GM18868 (cell line): ENCODE data around the gene DDIT4.
A peak's percentile ranks its signal among the peaks of the same experiment; 100 is the strongest.
"Not testable (repeated sequence)": the region's sequence is repeated elsewhere in the genome, so short reads cannot be mapped to it uniquely, and the experiment has no call there.

Source experiments
- ATAC-seq: cut with Tn5 transposase; IDR thresholded peaks from one replicate; pipeline ENCODE4 v1.9.1; 2021; ENCODE audit warnings: mild to moderate bottlenecking, moderate library complexity; ENCODE audit not compliant: unreplicated experiment

Gene DDIT4

GRCh38 chr10:72273410-72274212, at the start of gene DDIT4:
Gene DDIT4, plus strand, starts transcription at chr10:72273924. Its CDS starts 293 bp downstream, at chr10:72274217.
- peak; percentile 85 for ATAC-seq

DNA sequence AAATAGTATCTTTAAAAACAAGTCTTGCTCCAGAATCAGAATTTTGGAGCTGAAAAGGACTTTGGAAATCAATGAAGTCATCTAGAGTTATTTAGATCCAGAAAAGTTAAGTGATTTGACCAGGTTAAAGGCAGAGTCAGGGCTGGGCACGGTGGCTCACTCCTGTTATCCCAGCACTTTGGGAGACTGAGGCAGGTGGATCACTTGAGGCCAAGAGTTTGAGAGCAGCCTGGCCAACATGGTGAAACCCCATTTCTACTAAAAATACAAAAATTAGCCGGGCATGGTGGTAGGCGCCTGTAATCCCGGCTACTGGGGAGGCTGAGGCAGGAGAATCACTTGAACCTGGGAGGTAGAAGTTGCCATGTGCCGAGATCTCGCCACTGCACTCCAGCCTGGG, 49.5 kb upstream of the DDIT4 start:
- not testable (repeated sequence) for ATAC-seq

DNA sequence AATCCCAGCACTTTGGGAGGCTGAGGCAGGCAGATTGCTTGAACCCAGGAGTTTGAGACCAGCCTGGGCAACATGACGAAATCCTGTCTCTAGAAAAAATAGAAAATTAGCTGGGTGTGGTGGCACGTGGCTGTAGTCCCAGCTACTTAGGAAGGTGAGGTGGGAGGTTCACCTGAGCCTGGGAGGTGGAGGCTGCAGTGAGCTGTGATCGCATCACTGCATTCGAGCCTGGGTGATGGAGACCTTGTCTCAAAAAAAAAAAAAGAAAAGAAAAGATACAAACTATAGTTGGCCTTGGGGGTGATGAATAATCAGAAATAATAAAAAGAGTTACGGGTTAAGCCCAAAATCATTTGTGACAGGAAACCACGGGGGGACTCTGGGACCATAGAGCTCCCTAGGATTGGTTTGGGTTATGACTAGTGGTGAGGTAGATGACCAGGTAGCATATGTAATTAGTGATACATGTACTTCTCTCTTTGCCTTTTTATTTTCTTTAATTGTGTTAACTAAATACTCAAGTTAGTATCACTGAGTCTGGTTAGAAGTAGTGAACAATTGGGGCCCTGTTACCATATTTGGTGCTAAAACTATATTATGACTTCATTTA, 47.2 kb upstream of the DDIT4 start:
- ATAC-seq = no peak

GRCh38 chr10:72227826-72228225, 45.9 kb upstream of the DDIT4 start:
- no peak for ATAC-seq

GRCh38 chr10:72228318-72228751, 45.4 kb upstream of the DDIT4 start:
- no peak for ATAC-seq

GRCh38 chr10:72229261-72230251, 44.2 kb upstream of the DDIT4 start:
- no peak for ATAC-seq

GRCh38 chr10:72233621-72234020, 40.1 kb upstream of the DDIT4 start:
- no peak for ATAC-seq

DNA sequence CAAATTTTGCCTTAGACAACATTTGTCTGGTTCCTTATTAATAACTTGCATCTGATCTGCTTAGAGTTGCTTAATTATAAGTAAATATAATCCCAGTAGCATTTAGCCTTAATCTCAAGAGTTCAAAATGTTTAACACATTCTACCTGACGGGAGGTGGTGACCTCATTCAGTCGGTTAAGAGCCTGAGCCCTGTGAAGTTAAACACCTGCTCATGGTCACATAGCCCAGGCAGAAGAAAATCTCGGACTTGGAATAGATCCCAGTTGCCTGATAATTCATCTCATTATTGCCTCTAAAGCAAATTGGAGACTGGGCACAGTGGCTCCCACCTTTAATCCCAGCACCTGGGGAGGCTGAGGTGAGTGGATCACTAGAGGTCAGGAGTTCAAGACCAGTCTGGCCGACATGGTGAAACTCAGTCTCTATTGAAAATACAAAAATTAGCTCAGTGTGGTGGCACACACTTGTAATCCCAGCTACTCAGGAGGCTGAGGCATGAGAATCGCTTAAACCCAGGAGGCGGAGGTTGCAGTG, 39.1 kb upstream of the DDIT4 start:
- ATAC-seq = no peak

DNA sequence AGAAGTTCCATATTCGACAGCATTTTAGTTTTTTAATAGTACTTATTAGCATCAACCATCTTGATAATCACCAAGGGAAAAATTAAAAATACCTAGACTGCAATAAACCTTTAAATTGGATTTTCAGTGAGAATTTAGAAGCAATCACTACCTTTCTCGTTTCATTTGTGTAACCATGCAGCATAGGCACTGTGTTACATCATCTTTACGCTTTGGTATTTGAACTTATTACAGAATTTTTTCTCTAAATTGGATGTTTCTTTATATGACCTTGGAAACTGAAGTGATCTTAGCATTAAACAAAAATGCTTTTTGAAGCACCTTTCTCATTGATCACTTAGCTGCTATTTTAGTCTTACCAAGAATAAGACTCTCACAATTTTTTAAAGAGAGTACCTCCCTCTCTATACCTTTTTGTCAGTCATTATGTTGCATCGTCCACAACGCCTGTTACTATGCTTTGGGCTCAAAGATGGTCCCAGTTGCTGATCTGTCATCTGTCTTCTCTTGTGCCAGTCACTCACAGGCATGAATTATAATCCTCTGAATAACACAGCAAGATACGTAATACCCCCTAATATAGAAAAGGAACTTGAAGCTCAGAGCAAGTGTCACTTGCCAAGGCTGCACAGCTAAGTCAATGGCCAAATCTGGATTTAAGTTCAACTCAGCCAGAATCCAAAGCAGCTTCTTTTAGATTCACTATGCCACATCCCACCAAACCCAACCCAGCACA, 38.0 kb upstream of the DDIT4 start:
- ATAC-seq = no peak

GRCh38 chr10:72238392-72239175, 35.1 kb upstream of the DDIT4 start:
- ATAC-seq = no peak

DNA sequence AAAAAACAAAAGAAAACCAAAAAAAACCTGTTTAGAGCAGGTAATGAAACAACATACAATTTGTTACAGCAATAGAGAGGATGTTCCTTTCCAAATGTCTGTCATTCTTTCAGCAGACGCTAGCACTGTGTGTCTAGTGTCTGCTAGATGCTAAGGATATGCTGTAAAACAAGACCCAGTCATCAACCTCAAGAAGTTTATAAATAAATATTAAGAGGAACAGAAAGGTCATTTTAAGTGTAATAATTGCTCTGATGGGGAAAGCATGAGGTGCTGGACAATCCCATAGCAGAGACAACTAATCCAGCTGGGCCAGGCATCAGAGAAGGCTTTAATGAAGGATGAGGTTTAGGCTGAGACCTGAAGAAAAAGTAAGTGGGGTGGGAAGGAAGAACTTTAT, 34.3 kb upstream of the DDIT4 start:
- ATAC-seq = no peak

DNA sequence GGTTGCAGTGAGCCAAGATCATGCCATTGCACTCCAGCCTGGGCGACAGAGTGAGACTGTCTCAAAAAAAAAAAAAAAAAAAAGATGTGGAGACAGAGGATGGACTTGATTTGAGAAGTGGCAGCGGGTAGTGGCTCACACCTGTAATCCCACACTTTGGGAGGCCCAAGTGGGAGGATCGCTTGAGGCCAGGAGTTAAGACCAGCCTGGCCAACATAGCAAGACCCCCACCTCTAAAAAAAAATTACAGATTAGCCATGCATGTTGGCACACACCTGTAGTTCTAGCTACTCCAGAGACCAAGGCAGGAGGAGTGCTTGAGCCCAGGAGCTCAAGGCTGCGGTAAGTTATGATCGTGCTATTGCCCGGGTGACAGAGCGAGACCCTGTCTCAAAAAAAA, 33.4 kb upstream of the DDIT4 start:
- ATAC-seq = no peak

- no peak for ATAC-seq
These were observed 32.0 kb upstream of the DDIT4 start for GRCh38 chr10:72241691-72242252.

GRCh38 chr10:72242675-72243074, 31.0 kb upstream of the DDIT4 start:
- no peak for ATAC-seq

- ATAC-seq = no peak
These were observed 29.8 kb upstream of the DDIT4 start for GRCh38 chr10:72243822-72244437.

GRCh38 chr10:72244573-72245038, 29.1 kb upstream of the DDIT4 start:
- no peak for ATAC-seq

- ATAC-seq = no peak
These were observed 27.7 kb upstream of the DDIT4 start for GRCh38 chr10:72245949-72246525.

GRCh38 chr10:72248468-72249151, 25.1 kb upstream of the DDIT4 start:
- peak; percentile 81 for ATAC-seq
